HepG2 (cell line): ENCODE data around the gene APBA1.

Experiments
- CHD4 ChIP-seq: fragments of 200-600 bp; sonication (generic); IDR thresholded peaks from 2 replicates; pipeline ENCODE4 v1.7.0; 2017; ENCODE audit warnings: mild to moderate bottlenecking, low read length, borderline replicate concordance
- FOXA3 ChIP-seq: IDR thresholded peaks from 2 replicates; pipeline ENCODE4 v1.6.1; 2016; ENCODE audit warnings: missing genetic modification reagents, missing compliant biosample characterization
- GABPB1 ChIP-seq: IDR thresholded peaks from 2 replicates; pipeline ENCODE4 v1.6.1; 2016; ENCODE audit warnings: mild to moderate bottlenecking, missing genetic modification reagents, moderate library complexity, missing compliant biosample characterization
- MEIS2 ChIP-seq: sonication (generic); formaldehyde crosslinking; IDR thresholded peaks from 2 replicates; pipeline ENCODE4 v1.9.0; 2021; ENCODE audit warnings: mild to moderate bottlenecking, missing genetic modification reagents
- MTF1 ChIP-seq: sonication (generic); formaldehyde crosslinking; IDR thresholded peaks from 2 replicates; pipeline ENCODE4 v1.5.0; 2020; ENCODE audit warnings: missing genetic modification reagents
- NR2C2 ChIP-seq: sonication (generic); formaldehyde crosslinking; IDR thresholded peaks from 2 replicates; pipeline ENCODE4 v1.4.0; 2020; ENCODE audit warnings: missing genetic modification reagents, mild to moderate bottlenecking, moderate library complexity, borderline replicate concordance
- PBX2 ChIP-seq: IDR thresholded peaks from 2 replicates; pipeline ENCODE4 v1.6.1; 2016; ENCODE audit warnings: control low read depth
- TAF15 ChIP-seq: fragments of 200-400 bp; formaldehyde crosslinking; IDR thresholded peaks from one replicate; pipeline ENCODE4 v1.6.1; 2018; ENCODE audit warnings: mild to moderate bottlenecking, low read depth, low read length; ENCODE audit not compliant: poor library complexity, severe bottlenecking
- TFAP4 ChIP-seq: sonication (generic); IDR thresholded peaks from 2 replicates; pipeline ENCODE4 v1.6.1; 2016; ENCODE audit warnings: low read depth, borderline replicate concordance
- ZNF431 ChIP-seq: sonication (generic); formaldehyde crosslinking; IDR thresholded peaks from 2 replicates; pipeline ENCODE4 v1.9.0; 2022; ENCODE audit warnings: missing genetic modification reagents, low read depth, mild to moderate bottlenecking, borderline replicate concordance

GRCh38 chr9:69389437-69389995 is 282.7 kb downstream of the APBA1 start:
- TF ChIP-seq NR2C2 (CRISPR knock-in tag): no peak
- TF ChIP-seq TFAP4: no peak
- no peak for TF ChIP-seq MEIS2
- no peak for TF ChIP-seq PBX2 (CRISPR knock-in tag)
- no peak for TF ChIP-seq ZNF431 (CRISPR knock-in tag)
- TF ChIP-seq FOXA3 (CRISPR knock-in tag): no peak
- no peak for TF ChIP-seq GABPB1
- no peak for TF ChIP-seq MTF1 (CRISPR knock-in tag)
- TF ChIP-seq CHD4: no peak
- TF ChIP-seq TAF15: no peak
